CD14-positive monocyte (primary cell): ENCODE data around the gene FNIP2. TPM values are rescaled to one million over a fixed set of nuclear protein-coding genes. Genes with fewer than 3 reads are reported as not detected.

Experiments used
- DNase-seq, 3 donors: peaks; one replicate each; pipeline ENCODE4 v3.0.0-alpha.2; 2011 to 2022
- H2AFZ ChIP-seq: 2 replicates; pipeline ENCODE4 v1.6.0; 2012; ENCODE audit warnings: mild to moderate bottlenecking, low read depth, low read length, inconsistent platforms; ENCODE audit not compliant: insufficient read depth, poor library complexity, severe bottlenecking
- H3K27ac ChIP-seq, 2 donors: 1 replicate in 1 of 2; 2 replicates in 1 of 2; pipeline ENCODE4 v1.5.1; 2012 to 2013; ENCODE audit warnings: low read length in 2 of 2, control low read depth in 1 of 2, inconsistent platforms in 1 of 2, low read depth in 1 of 2, mild to moderate bottlenecking in 1 of 2
- H3K27me3 ChIP-seq, 2 donors: one replicate each; pipeline versions ENCODE4 v1.6.0 to v1.6.1; 2011 to 2013; ENCODE audit warnings: low read length in 2 of 2; ENCODE audit not compliant: control insufficient read depth in 2 of 2, insufficient read depth in 2 of 2
- H3K36me3 ChIP-seq, 2 donors: replicated peaks in 1 of 2; 1 replicate in 1 of 2; 2 replicates in 1 of 2; pipeline versions ENCODE4 v1.5.1 to v1.6.1; 2012 to 2013; ENCODE audit warnings: low read length in 2 of 2, control low read depth in 1 of 2, inconsistent platforms in 1 of 2, mild to moderate bottlenecking in 1 of 2; ENCODE audit not compliant: insufficient read depth in 2 of 2, control insufficient read depth in 1 of 2
- H3K4me1 ChIP-seq, 2 donors: 1 replicate in 1 of 2; 2 replicates in 1 of 2; pipeline versions ENCODE4 v1.5.1 to v1.6.1; 2012 to 2013; ENCODE audit warnings: low read length in 2 of 2, control low read depth in 1 of 2, inconsistent platforms in 1 of 2, mild to moderate bottlenecking in 1 of 2, moderate library complexity in 1 of 2; ENCODE audit not compliant: insufficient read depth in 2 of 2, control insufficient read depth in 1 of 2
- H3K4me2 ChIP-seq: replicated peaks from 2 replicates; pipeline ENCODE3; 2012; ENCODE audit warnings: low read length, moderate library complexity, mild to moderate bottlenecking; ENCODE audit not compliant: poor library complexity, severe bottlenecking; ENCODE audit errors: extremely low read depth
- H3K4me3 ChIP-seq, 3 experiments: fragments of 200-600 bp in 1 of 3; sonication (generic) in 1 of 3; replicated peaks in 1 of 3; 1 replicate in 2 of 3; 2 replicates in 1 of 3; pipeline ENCODE4 v1.5.1; 2011 to 2013; ENCODE audit warnings: low read length in 3 of 3, mild to moderate bottlenecking in 3 of 3, control low read depth in 2 of 3, low read depth in 2 of 3, inconsistent platforms in 1 of 3, moderate library complexity in 1 of 3
- H3K79me2 ChIP-seq: 2 replicates; pipeline ENCODE4 v1.6.0; 2012; ENCODE audit warnings: mild to moderate bottlenecking, control low read depth, inconsistent platforms, low read length, moderate library complexity; ENCODE audit not compliant: insufficient read depth
- H3K9ac ChIP-seq: 2 replicates; pipeline ENCODE4 v1.6.0; 2017; ENCODE audit warnings: low read length, mild to moderate bottlenecking; ENCODE audit not compliant: insufficient read depth, poor library complexity, severe bottlenecking
- H3K9me3 ChIP-seq, 2 donors: replicated peaks in 1 of 2; 1 replicate in 1 of 2; 2 replicates in 1 of 2; pipeline versions ENCODE4 v1.5.1 to v1.6.1; 2012 to 2013; ENCODE audit warnings: low read length in 2 of 2, control low read depth in 1 of 2; ENCODE audit not compliant: control insufficient read depth in 1 of 2, insufficient read depth in 1 of 2
- H4K20me1 ChIP-seq: 2 replicates; pipeline ENCODE4 v1.6.0; 2012; ENCODE audit warnings: mild to moderate bottlenecking, low read length, control low read depth, moderate library complexity; ENCODE audit not compliant: insufficient read depth
- H3K27ac Mint-ChIP-seq, 7 donors: one replicate each; pipeline ENCODE4 v1.8.0; 2020; ENCODE audit warnings: mild to moderate bottlenecking in 7 of 7, mixed read lengths in 7 of 7, moderate library complexity in 6 of 7, inconsistent platforms in 2 of 7
- H3K27me3 Mint-ChIP-seq, 3 donors: one replicate each; pipeline ENCODE4 v1.8.0; 2021 to 2022; ENCODE audit warnings: low read depth in 3 of 3, mild to moderate bottlenecking in 3 of 3, mixed read lengths in 3 of 3, moderate library complexity in 3 of 3, inconsistent platforms in 1 of 3
- H3K36me3 Mint-ChIP-seq, 2 donors: one replicate each; pipeline ENCODE4 v1.8.0; 2020; ENCODE audit warnings: mixed read lengths in 2 of 2, inconsistent platforms in 1 of 2, mild to moderate bottlenecking in 1 of 2
- H3K4me1 Mint-ChIP-seq: one replicate; pipeline ENCODE4 v1.8.0; 2020; ENCODE audit warnings: mild to moderate bottlenecking, mixed read lengths
- H3K4me3 Mint-ChIP-seq, 2 donors: one replicate each; pipeline ENCODE4 v1.8.0; 2020; ENCODE audit warnings: mild to moderate bottlenecking in 2 of 2, mixed read lengths in 2 of 2, moderate library complexity in 1 of 2
- H3K9me3 Mint-ChIP-seq, 7 donors: one replicate each; pipeline ENCODE4 v1.8.0; 2020 to 2022; ENCODE audit warnings: mixed read lengths in 7 of 7, mild to moderate bottlenecking in 6 of 7, moderate library complexity in 6 of 7, inconsistent platforms in 2 of 7
- CTCF ChIP-seq: fragments of 200-600 bp; IDR thresholded peaks from one replicate; pipeline ENCODE4 v1.8.0; 2022; ENCODE audit warnings: antibody characterized with exemption, mild to moderate bottlenecking
- WGBS: methylation state at CpG from one replicate; pipeline ENCODE4 v1.1.5; 2013; ENCODE audit warnings: missing lambda C conversion rate; ENCODE audit not compliant: insufficient coverage; 5-methylcytosine and 5-hydroxymethylcytosine counted together
- intact Hi-C, 2 donors: fragments of 100-400 bp; cut with micrococcal nuclease; formaldehyde crosslinking; loops; one replicate each; pipeline versions ENCODE4 v1.15.0 to v1.15.1; 2023
- polyA plus RNA-seq, 3 donors: library from polyadenylated mRNA; depleted of rRNA in 1 of 3; unstranded in 2 of 3; stranded (reverse) in 1 of 3; fragments of 300-500 nt in 2 of 3; fragments of >200 nt in 1 of 3; fragmentation: Illumina TruSeq in 2 of 3; gene quantifications; 1 replicate in 2 of 3; 2 replicates in 1 of 3; pipeline ENCODE4 v1.2.3, GENCODE V29; 2012 to 2021

The FNIP2 gene
- polyA plus RNA-seq, 3 donors = 3.5 to 7.7 (median 5.7) TPM

- no peak for TF ChIP-seq CTCF
- H3K4me3 ChIP-seq = peak overlapping the region in 1 of 3 experiments; percentile 26
- H3K4me3 Mint-ChIP-seq = peak overlapping the region; percentile 4 to 55
- peak overlapping the region; percentile 47 for H3K4me2 ChIP-seq
- no CpG with 5 or more reads among the region's 2 CpGs for WGBS
- H3K9me3 Mint-ChIP-seq = peaks cover 0 to 2% (median 0%) of the 10 kb centered on the region in 7 donors
- no peaks in the 10 kb centered on the region for H3K36me3 ChIP-seq
- H3K27ac ChIP-seq = peak overlapping the region in 1 of 2 donors; percentile 92
- no peak overlapping the region for H2AFZ ChIP-seq
- no peaks in the 10 kb centered on the region for H3K27me3 Mint-ChIP-seq
- intact Hi-C loops = loop anchor here in 1 of 2 donors (1.0 kb wide), 1 partner anchor 8 kb away; no protein-coding TSS in a partner anchor
- peaks cover 55 to 59% of the 10 kb centered on the region in 2 donors for H3K4me1 ChIP-seq
- no peaks in the 10 kb centered on the region for H3K27me3 ChIP-seq
- DNase-seq = peak; percentile 40 to 77 (median 41)
- peaks cover 64% of the 10 kb centered on the region for H3K4me1 Mint-ChIP-seq
- H4K20me1 ChIP-seq = no peaks in the 10 kb centered on the region
- H3K9me3 ChIP-seq = no peaks in the 10 kb centered on the region
- H3K36me3 Mint-ChIP-seq = peaks cover 5 to 11% of the 10 kb centered on the region in 2 donors
- peak overlapping the region; percentile 92 to 99 (median 99) for H3K27ac Mint-ChIP-seq
- peak overlapping the region; percentile 59 for H3K9ac ChIP-seq
- H3K79me2 ChIP-seq = peaks cover 87% of the 10 kb centered on the region
Observed at GRCh38 chr4:158818560-158819140, 49.8 kb downstream of the FNIP2 start.

GRCh38 chr4:158819942-158820786 is 51.3 kb downstream of the FNIP2 start:
- intact Hi-C loops = no loop called here
- Histone ChIP-seq H3K9ac (no peak overlapping the region), H3K9me3 (no peaks in the 10 kb centered on the region), H3K27me3 (no peaks in the 10 kb centered on the region), H3K4me2 (no peak overlapping the region), H3K79me2 (peaks cover 85% of the 10 kb centered on the region), H3K4me1 (peaks cover 45 to 46% of the 10 kb centered on the region in 2 donors), H4K20me1 (no peaks in the 10 kb centered on the region), H3K27ac (peak overlapping the region in 1 of 2 donors; percentile 39), H2AFZ (no peak overlapping the region), H3K4me3 (no peak overlapping the region), H3K36me3 (no peaks in the 10 kb centered on the region)
- no peak overlapping the region for H3K4me3 Mint-ChIP-seq
- H3K4me1 Mint-ChIP-seq = peaks cover 52% of the 10 kb centered on the region
- WGBS = 100% methylated on average over 2 of the region's 2 CpGs
- TF ChIP-seq CTCF = no peak
- no peak for DNase-seq
- H3K36me3 Mint-ChIP-seq = peaks cover 5 to 12% of the 10 kb centered on the region in 2 donors
- H3K27me3 Mint-ChIP-seq = no peaks in the 10 kb centered on the region
- H3K9me3 Mint-ChIP-seq = peaks cover 0 to 2% (median 0%) of the 10 kb centered on the region in 7 donors
- H3K27ac Mint-ChIP-seq = peak overlapping the region in 4 of 7 donors; percentile 24 to 86 (median 44)
